HL-60 (cell line): ENCODE measurements around the gene TBCD.

Source experiments
- SPI1 ChIP-seq: IDR thresholded peaks from 2 replicates; pipeline ENCODE4 v1.6.1; 2012; ENCODE audit warnings: low read depth, mild to moderate bottlenecking, borderline replicate concordance
- TF ChIP-seq, protein P1 (sequence below): IDR thresholded peaks from one replicate; pipeline ENCODE4 v1.5.1; 2011; ENCODE audit warnings: low read length, control low read depth, inconsistent platforms; ENCODE audit not compliant: insufficient read depth
- TF ChIP-seq, protein P2 (sequence below): IDR thresholded peaks from 2 replicates; pipeline ENCODE4 v1.6.1; 2012; ENCODE audit warnings: low read depth; ENCODE audit not compliant: insufficient replicate concordance

DNA sequence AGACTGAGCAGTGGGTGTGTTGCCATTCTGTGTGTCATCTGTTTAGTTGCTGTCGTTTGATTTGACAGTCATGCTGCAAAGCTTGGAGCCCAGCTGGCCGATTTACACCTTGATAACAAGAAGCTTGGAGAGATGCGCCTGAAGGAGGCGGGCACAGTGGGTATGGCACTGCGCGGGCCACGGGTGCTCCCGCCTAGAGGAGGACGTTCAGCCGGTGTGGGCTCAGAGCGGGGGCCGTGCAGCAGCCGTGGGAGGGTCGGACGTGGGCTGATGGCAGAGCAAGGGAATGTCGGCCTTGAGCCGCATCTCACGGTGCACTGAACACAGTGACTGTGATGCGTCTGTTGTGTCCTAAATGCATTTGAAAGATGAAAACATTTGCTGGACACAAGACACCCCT, 31.7 kb upstream of the TBCD start:
- TF ChIP-seq, protein P1, sequence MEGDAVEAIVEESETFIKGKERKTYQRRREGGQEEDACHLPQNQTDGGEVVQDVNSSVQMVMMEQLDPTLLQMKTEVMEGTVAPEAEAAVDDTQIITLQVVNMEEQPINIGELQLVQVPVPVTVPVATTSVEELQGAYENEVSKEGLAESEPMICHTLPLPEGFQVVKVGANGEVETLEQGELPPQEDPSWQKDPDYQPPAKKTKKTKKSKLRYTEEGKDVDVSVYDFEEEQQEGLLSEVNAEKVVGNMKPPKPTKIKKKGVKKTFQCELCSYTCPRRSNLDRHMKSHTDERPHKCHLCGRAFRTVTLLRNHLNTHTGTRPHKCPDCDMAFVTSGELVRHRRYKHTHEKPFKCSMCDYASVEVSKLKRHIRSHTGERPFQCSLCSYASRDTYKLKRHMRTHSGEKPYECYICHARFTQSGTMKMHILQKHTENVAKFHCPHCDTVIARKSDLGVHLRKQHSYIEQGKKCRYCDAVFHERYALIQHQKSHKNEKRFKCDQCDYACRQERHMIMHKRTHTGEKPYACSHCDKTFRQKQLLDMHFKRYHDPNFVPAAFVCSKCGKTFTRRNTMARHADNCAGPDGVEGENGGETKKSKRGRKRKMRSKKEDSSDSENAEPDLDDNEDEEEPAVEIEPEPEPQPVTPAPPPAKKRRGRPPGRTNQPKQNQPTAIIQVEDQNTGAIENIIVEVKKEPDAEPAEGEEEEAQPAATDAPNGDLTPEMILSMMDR, result no peak
- no peak for TF ChIP-seq SPI1
- TF ChIP-seq, protein P2, sequence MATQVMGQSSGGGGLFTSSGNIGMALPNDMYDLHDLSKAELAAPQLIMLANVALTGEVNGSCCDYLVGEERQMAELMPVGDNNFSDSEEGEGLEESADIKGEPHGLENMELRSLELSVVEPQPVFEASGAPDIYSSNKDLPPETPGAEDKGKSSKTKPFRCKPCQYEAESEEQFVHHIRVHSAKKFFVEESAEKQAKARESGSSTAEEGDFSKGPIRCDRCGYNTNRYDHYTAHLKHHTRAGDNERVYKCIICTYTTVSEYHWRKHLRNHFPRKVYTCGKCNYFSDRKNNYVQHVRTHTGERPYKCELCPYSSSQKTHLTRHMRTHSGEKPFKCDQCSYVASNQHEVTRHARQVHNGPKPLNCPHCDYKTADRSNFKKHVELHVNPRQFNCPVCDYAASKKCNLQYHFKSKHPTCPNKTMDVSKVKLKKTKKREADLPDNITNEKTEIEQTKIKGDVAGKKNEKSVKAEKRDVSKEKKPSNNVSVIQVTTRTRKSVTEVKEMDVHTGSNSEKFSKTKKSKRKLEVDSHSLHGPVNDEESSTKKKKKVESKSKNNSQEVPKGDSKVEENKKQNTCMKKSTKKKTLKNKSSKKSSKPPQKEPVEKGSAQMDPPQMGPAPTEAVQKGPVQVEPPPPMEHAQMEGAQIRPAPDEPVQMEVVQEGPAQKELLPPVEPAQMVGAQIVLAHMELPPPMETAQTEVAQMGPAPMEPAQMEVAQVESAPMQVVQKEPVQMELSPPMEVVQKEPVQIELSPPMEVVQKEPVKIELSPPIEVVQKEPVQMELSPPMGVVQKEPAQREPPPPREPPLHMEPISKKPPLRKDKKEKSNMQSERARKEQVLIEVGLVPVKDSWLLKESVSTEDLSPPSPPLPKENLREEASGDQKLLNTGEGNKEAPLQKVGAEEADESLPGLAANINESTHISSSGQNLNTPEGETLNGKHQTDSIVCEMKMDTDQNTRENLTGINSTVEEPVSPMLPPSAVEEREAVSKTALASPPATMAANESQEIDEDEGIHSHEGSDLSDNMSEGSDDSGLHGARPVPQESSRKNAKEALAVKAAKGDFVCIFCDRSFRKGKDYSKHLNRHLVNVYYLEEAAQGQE, result no peak
